ENCODE results near the gene HOOK2.
A peak's percentile ranks its signal among the peaks of the same experiment; 100 is the strongest.
"Not testable (repeated sequence)": the region's sequence is repeated elsewhere in the genome, so short reads cannot be mapped to it uniquely, and the experiment has no call there.

HOOK2 gene

GRCh38 chr19:12774588-12775555 is at the start of gene HOOK2:
HOOK2 (minus strand) TSS chr19:12775552; CDS start chr19:12775449, 103 bp downstream.
- FAIRE-seq = no peak

GRCh38 chr19:12821761-12822160 is 46.4 kb upstream of the HOOK2 start:
- FAIRE-seq = no peak

GRCh38 chr19:12817810-12818209 is 42.5 kb upstream of the HOOK2 start:
- not testable (repeated sequence) for FAIRE-seq

GRCh38 chr19:12817188-12817587 is 41.8 kb upstream of the HOOK2 start:
- not testable (repeated sequence) for FAIRE-seq

GRCh38 chr19:12815088-12815487 is 39.7 kb upstream of the HOOK2 start:
- FAIRE-seq = no peak

GRCh38 chr19:12806242-12807081 is 31.1 kb upstream of the HOOK2 start, which contains the start of gene RNASEH2A:
RNASEH2A (plus strand) TSS chr19:12806584; CDS start chr19:12806674, 90 bp downstream.
- FAIRE-seq = no peak

GRCh38 chr19:12804051-12804450 is 28.7 kb upstream of the HOOK2 start:
- FAIRE-seq = no peak

- no peak for FAIRE-seq
Measured at GRCh38 chr19:12802267-12803106, 27.1 kb upstream of the HOOK2 start.

GRCh38 chr19:12801466-12802266 is 26.3 kb upstream of the HOOK2 start, which contains the start of the genes PRDX2 and THSD8:
PRDX2 (minus strand) TSS chr19:12801800; CDS start chr19:12801261, 539 bp downstream.
THSD8 (plus strand) TSS chr19:12802069; CDS start chr19:12802072, 3 bp downstream.
- no peak for FAIRE-seq

- FAIRE-seq = no peak
Measured at GRCh38 chr19:12800923-12801465, 25.6 kb upstream of the HOOK2 start.

- no peak for FAIRE-seq
Measured at GRCh38 chr19:12800466-12800770, 25.1 kb upstream of the HOOK2 start.

GRCh38 chr19:12799742-12800465 is 24.6 kb upstream of the HOOK2 start:
- FAIRE-seq = no peak

- not testable (repeated sequence) for FAIRE-seq
Measured at GRCh38 chr19:12797607-12798006, 22.3 kb upstream of the HOOK2 start.

- FAIRE-seq = no peak
Measured at GRCh38 chr19:12797141-12797587, 21.8 kb upstream of the HOOK2 start.

- peak; percentile 52 for FAIRE-seq
Measured at GRCh38 chr19:12796146-12797071, 21.1 kb upstream of the HOOK2 start.

- no peak for FAIRE-seq
Measured at GRCh38 chr19:12794971-12795381, 19.6 kb upstream of the HOOK2 start.

GRCh38 chr19:12794196-12794941 is 19.0 kb upstream of the HOOK2 start:
- no peak for FAIRE-seq

All from TTC549 (cell line).